Pancreas (tissue), 10 donors: ENCODE measurements around the gene STRADA. TPM values are rescaled to one million over a fixed set of nuclear protein-coding genes. Genes with fewer than 3 reads are reported as not detected.

Experiments
- ATAC-seq, 4 donors: fragments of 200-7000 bp; cut with Tn5 transposase; one replicate each; pipeline versions ENCODE4 v1.8.0 to v1.9.1; 2020; ENCODE audit warnings: mild to moderate bottlenecking in 4 of 4, moderate library complexity in 4 of 4
- DNase-seq, 6 donors: peaks; one replicate each; pipeline ENCODE4 v3.0.0-alpha.2; 2020
- FAIRE-seq: peaks from 2 replicates; lab custom pipeline; 2012; peaks lifted over from hg19 to GRCh38; lab: Jason Lieb, UNC
- H3K27ac ChIP-seq, 4 donors: fragments of 200-600 bp; sonication (generic); 1 replicate in 3 of 4; 2 replicates in 1 of 4; pipeline versions ENCODE4 v1.5.0 to v1.8.0; 2020
- H3K27me3 ChIP-seq, 4 donors: fragments of 200-600 bp; one replicate each; pipeline ENCODE4 v1.8.0; 2021
- H3K36me3 ChIP-seq, 3 donors: fragments of 200-600 bp; sonication (generic) in 1 of 3; one replicate each; pipeline versions ENCODE4 v1.5.0 to v1.8.0; 2020 to 2021
- H3K4me1 ChIP-seq, 3 donors: fragments of 200-600 bp; one replicate each; pipeline ENCODE4 v1.8.0; 2021
- H3K4me3 ChIP-seq, 4 donors: fragments of 200-600 bp; sonication (generic) in 2 of 4; one replicate each; pipeline versions ENCODE4 v1.5.0 to v1.8.0; 2020 to 2021
- H3K9me3 ChIP-seq, 4 donors: fragments of 200-600 bp; one replicate each; pipeline ENCODE4 v1.8.0; 2021
- CTCF ChIP-seq, 4 donors: fragments of 200-600 bp; sonication (generic) in 3 of 4; IDR thresholded peaks; one replicate each; pipeline versions ENCODE4 v1.5.0 to v1.8.0; 2021; ENCODE audit warnings: antibody characterized with exemption in 4 of 4
- WGBS, 2 donors: extraction: QIAGEN DNeasy Blood & Tissue Kit; methylation state at CpG; one replicate each; pipeline ENCODE4 v1.1.7; 2013; 5-methylcytosine and 5-hydroxymethylcytosine counted together
- intact Hi-C, 3 donors: fragments of 100-400 bp; cut with DNase I; formaldehyde crosslinking; loops; one replicate each; pipeline versions ENCODE4 v1.11.1 to v1.14.2; 2022
- polyA plus RNA-seq, 2 donors: library from polyadenylated mRNA; stranded (reverse); fragments of 200-250 nt; gene quantifications; one replicate each; pipeline ENCODE4 v1.2.3, GENCODE V29; 2013
- total RNA-seq, 6 donors: library from RNA; stranded (reverse); fragmentation: NEBNext Ultra II Directional in 4 of 6; extraction: Animal tissue kit (Norgen Biotek cat#: 25700) in 4 of 6; gene quantifications; one replicate each; pipeline versions ENCODE4 v1.2.1 to v1.2.4, GENCODE V29; 2021 to 2023
- donor health status: healthy with polysubstance abuse.
- donor health status: DM: no; HTN: no; CAD: no; lungs with moderate emphysema.
- donor health status: DM: no; HTN: no; CAD: no.
- donor health status: control.
- donor health status: control.
- donor health status: Bipolar disorder and iron deficiency.
- donor health status: DM: yes; HTN: yes; CAD: no.
- donor health status: DM: no; HTN: no; CAD: no.
- donor health status: DM: no; HTN: no; CAD: no.
- donor health status: DM: yes; HTN: yes; CAD: no.

The STRADA gene
- total and polyA plus RNA-seq, 8 donors: 8.3 to 26.7 (median 13.9) TPM

- peaks cover 0 to 8% (median 8%) of the 10 kb centered on the region in 3 donors for H3K36me3 ChIP-seq
- peak overlapping the region in 3 of 4 donors; percentile 14 to 62 (median 49) for H3K4me3 ChIP-seq
- TF ChIP-seq CTCF (IDR thresholded peaks at IDR 0.05): no peak
- no peaks in the 10 kb centered on the region for H3K27me3 ChIP-seq
- DNase-seq: peak in 3 of 6 donors; percentile 28 to 76 (median 60)
- no peaks in the 10 kb centered on the region for H3K4me1 ChIP-seq
- no peaks in the 10 kb centered on the region for H3K9me3 ChIP-seq
- WGBS, 2 donors: 46 to 58% methylated on average over 24 of the region's 24 CpGs
- no peak for FAIRE-seq
- peak overlapping the region in 1 of 4 donors; percentile 67 for H3K27ac ChIP-seq
- peak; percentile 4 to 22 (median 11) for ATAC-seq
- intact Hi-C loops: no loop called here
Measured at GRCh38 chr17:63698381-63698885, 43.2 kb downstream of the STRADA start.

- no peak for FAIRE-seq
- peak overlapping the region in 1 of 4 donors; percentile 62 for H3K4me3 ChIP-seq
- WGBS, 2 donors: 63 to 64% methylated on average over 22 of the region's 22 CpGs
Measured at GRCh38 chr17:63697341-63698286, 44.0 kb downstream of the STRADA start.

DNA sequence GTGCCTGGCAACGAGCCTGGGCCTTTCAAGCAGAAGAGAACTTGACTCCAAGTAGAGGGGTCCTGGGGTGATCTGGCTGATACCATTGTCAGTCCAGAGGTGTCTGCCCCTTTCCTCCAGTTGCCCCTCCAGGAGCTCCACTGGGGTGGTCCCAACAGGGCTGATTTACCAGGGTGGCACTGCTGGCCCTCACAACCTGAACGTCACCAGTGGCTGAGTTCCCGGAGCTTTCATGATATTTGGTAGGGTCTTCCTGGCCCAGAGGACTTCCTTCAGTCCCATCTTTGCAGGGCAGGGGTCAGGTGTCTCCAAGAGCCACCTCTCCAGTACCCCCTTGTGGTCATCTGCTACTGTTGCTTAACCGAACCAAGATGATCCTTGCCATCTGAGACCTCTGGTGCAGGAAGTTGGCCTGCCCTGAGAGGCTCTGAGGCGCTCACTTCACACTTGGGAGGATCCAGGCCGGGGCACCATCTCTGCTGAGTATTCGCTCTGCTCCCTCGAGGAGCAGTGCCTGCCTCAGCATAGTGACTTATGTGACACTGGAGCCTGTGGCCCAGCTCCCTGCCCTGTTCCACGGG, 45.1 kb downstream of the STRADA start:
- Histone ChIP-seq H3K4me3 (no peak overlapping the region), H3K4me1 (no peaks in the 10 kb centered on the region), H3K27me3 (no peaks in the 10 kb centered on the region), H3K36me3 (peaks cover 0 to 13% (median 12%) of the 10 kb centered on the region in 3 donors), H3K27ac (no peak overlapping the region), H3K9me3 (no peaks in the 10 kb centered on the region)
- no peak for FAIRE-seq
- intact Hi-C loops: no loop called here
- WGBS, 2 donors: 69 to 70% methylated on average over 9 of the region's 9 CpGs
- no peak for DNase-seq
- TF ChIP-seq CTCF (IDR thresholded peaks at IDR 0.05): peak in 2 of 4 donors; percentile 12 to 15
- ATAC-seq: no peak

More at GRCh38 chr17:63697341-63698286, 44.0 kb downstream of the STRADA start:
- Histone ChIP-seq H3K36me3 (peaks cover 0 to 8% (median 8%) of the 10 kb centered on the region in 3 donors), H3K4me1 (no peaks in the 10 kb centered on the region), H3K27me3 (no peaks in the 10 kb centered on the region), H3K9me3 (no peaks in the 10 kb centered on the region), H3K27ac (no peak overlapping the region)
- peak; percentile 17 to 34 (median 29) for TF ChIP-seq CTCF (IDR thresholded peaks at IDR 0.05)
- DNase-seq: peak; percentile 55 to 85 (median 69)
- intact Hi-C loops: no loop called here
- peak; percentile 60 to 72 (median 65) for ATAC-seq

DNA sequence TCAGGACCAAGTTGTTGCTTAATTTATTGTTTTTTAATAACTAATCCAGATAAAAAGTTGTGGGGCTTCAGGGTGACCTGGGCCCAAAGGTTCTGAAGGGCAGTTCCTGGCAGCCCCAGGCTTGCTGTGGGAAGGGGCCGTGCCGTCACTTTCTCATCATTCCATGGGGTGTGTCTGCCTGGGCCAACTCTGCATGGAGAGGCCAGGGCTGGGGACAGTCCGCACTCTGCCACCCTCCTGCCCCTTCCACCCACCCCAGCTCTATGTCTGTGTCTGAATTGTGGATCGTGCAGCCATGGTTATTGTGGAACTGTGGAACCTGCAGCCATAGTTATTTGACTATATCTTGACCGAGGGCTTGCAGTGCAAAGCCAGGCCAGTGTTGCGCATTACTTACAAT, 45.7 kb downstream of the STRADA start:
- no peak overlapping the region for H3K4me3 ChIP-seq
- H3K9me3 ChIP-seq: no peaks in the 10 kb centered on the region
- peaks cover 0 to 19% (median 17%) of the 10 kb centered on the region in 3 donors for H3K36me3 ChIP-seq
- intact Hi-C loops: no loop called here
- FAIRE-seq (no peak), DNase-seq (no peak), ATAC-seq (no peak)
- H3K27me3 ChIP-seq: no peaks in the 10 kb centered on the region
- WGBS, 2 donors: 86 to 92% methylated on average over 6 of the region's 6 CpGs
- H3K4me1 ChIP-seq: no peaks in the 10 kb centered on the region
- TF ChIP-seq CTCF (IDR thresholded peaks at IDR 0.05): no peak
- no peak overlapping the region for H3K27ac ChIP-seq
